ENCODE results near the gene BRAP. TPM values are rescaled to one million over a fixed set of nuclear protein-coding genes. Genes with fewer than 3 reads are reported as not detected.
"Not testable (repeated sequence)": the region's sequence is repeated elsewhere in the genome, so short reads cannot be mapped to it uniquely, and the experiment has no call there.

Gene BRAP
- total RNA-seq, 1 experiment from 2014 or later, result 24.7 TPM

DNA sequence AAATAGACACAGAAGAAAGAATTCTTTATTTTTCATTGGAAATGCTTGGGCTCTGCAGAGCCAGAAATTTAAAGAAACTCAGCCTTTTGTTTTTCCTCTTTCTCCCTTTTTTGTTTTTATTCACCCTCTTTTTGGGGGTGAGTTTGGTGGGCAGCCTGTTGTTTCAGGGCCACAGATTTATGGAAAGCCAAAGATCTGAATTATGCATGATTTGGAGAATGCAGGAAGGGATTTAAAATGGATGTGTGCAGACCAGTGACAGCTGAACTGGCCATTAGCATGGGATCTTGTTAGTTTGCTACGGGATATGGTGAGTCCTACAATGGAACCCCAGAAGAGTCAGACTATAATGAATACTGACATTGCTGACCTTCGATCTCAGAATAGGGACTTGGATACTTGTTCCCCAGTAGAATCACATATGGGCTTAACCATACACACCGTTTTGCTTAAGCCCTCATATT, 79.0 kb downstream of the BRAP start:
- Histone ChIP-seq H3K9ac (ENCODE audit: low read length) (no peak overlapping the region), H3K9me3 (ENCODE audit: low read length) (no peaks in the 10 kb centered on the region), H3K36me3 (ENCODE audit: low read depth, low read length) (no peaks in the 10 kb centered on the region), H3K27ac (ENCODE audit: low read length) (no peak overlapping the region), H3K79me2 (ENCODE audit: low read length) (no peaks in the 10 kb centered on the region), H3F3A (ENCODE audit: low read length, unreplicated experiment) (no peaks in the 10 kb centered on the region), H3K4me2 (ENCODE audit: low read length) (no peak overlapping the region), H3K4me3 (ENCODE audit: low read length) (no peak overlapping the region), H2AFZ (ENCODE audit: low read length) (no peak overlapping the region), H3K9me2 (replicated peaks; ENCODE audit: low read length) (no peaks in the 10 kb centered on the region), H4K20me1 (ENCODE audit: low read length) (no peaks in the 10 kb centered on the region), H3K27me3 (ENCODE audit: low read length) (no peaks in the 10 kb centered on the region), H3K4me1 (ENCODE audit: insufficient read depth, low read length) (no peaks in the 10 kb centered on the region)
- ATAC-seq (no peak), DNase-seq (no peak)
- no peak for TF ChIP-seq EZH2phosphoT487 (IDR thresholded peaks at IDR 0.05; ENCODE audit: borderline replicate concordance, low read length)
- TF ChIP-seq, protein P1, sequence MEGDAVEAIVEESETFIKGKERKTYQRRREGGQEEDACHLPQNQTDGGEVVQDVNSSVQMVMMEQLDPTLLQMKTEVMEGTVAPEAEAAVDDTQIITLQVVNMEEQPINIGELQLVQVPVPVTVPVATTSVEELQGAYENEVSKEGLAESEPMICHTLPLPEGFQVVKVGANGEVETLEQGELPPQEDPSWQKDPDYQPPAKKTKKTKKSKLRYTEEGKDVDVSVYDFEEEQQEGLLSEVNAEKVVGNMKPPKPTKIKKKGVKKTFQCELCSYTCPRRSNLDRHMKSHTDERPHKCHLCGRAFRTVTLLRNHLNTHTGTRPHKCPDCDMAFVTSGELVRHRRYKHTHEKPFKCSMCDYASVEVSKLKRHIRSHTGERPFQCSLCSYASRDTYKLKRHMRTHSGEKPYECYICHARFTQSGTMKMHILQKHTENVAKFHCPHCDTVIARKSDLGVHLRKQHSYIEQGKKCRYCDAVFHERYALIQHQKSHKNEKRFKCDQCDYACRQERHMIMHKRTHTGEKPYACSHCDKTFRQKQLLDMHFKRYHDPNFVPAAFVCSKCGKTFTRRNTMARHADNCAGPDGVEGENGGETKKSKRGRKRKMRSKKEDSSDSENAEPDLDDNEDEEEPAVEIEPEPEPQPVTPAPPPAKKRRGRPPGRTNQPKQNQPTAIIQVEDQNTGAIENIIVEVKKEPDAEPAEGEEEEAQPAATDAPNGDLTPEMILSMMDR (conservative IDR thresholded peaks at IDR 0.05; ENCODE audit: low read depth, low read length), result no peak
- no peak for TF ChIP-seq EZH2 (IDR thresholded peaks at IDR 0.05; ENCODE audit: low read length, unreplicated experiment)
- POLR2A ChIA-PET (ENCODE audit: unreplicated experiment), result interaction anchor here (0.7 kb wide), 1 partner anchor 201 kb away, joined by 4 read pairs; no protein-coding TSS in a partner anchor
- no TSS peak for BruUV-seq (replicated peaks)
- intact Hi-C loops (cut with micrococcal nuclease), result no loop called here
- CTCF ChIA-PET, result no interaction called here

GRCh38 chr12:111605911-111606766, 79.6 kb downstream of the BRAP start:
- ATAC-seq, result no peak
- no peak overlapping the region for H3K9ac ChIP-seq (ENCODE audit: low read length)
- no peak overlapping the region for H3K4me2 ChIP-seq (ENCODE audit: low read length)
- no peaks in the 10 kb centered on the region for H3K27me3 ChIP-seq (ENCODE audit: low read length)
- no peak overlapping the region for H3K27ac ChIP-seq (ENCODE audit: low read length)
- H3K4me3 ChIP-seq (ENCODE audit: low read length), result no peak overlapping the region
- intact Hi-C loops (cut with micrococcal nuclease), result no loop called here
- no peaks in the 10 kb centered on the region for H3K4me1 ChIP-seq (ENCODE audit: insufficient read depth, low read length)
- no peak for DNase-seq
- H2AFZ ChIP-seq (ENCODE audit: low read length), result no peak overlapping the region
- H3K36me3 ChIP-seq (ENCODE audit: low read depth, low read length), result no peaks in the 10 kb centered on the region
- ChIA-PET POLR2A (ENCODE audit: unreplicated experiment) (interaction anchor here (0.7 kb wide), 1 partner anchor 201 kb away, joined by 4 read pairs; no protein-coding TSS in a partner anchor), CTCF (no interaction called here)
- TF ChIP-seq EZH2 (IDR thresholded peaks at IDR 0.05; ENCODE audit: low read length, unreplicated experiment), result no peak
- TF ChIP-seq, protein P1 (conservative IDR thresholded peaks at IDR 0.05; ENCODE audit: low read depth, low read length), result no peak
- no peak for TF ChIP-seq EZH2phosphoT487 (IDR thresholded peaks at IDR 0.05; ENCODE audit: borderline replicate concordance, low read length)
- H3K79me2 ChIP-seq (ENCODE audit: low read length), result no peaks in the 10 kb centered on the region
- no peaks in the 10 kb centered on the region for H4K20me1 ChIP-seq (ENCODE audit: low read length)
- H3F3A ChIP-seq (ENCODE audit: low read length, unreplicated experiment), result no peaks in the 10 kb centered on the region
- no TSS peak for BruUV-seq (replicated peaks)
- no peaks in the 10 kb centered on the region for H3K9me3 ChIP-seq (ENCODE audit: low read length)
- no peaks in the 10 kb centered on the region for H3K9me2 ChIP-seq (replicated peaks; ENCODE audit: low read length)

DNA sequence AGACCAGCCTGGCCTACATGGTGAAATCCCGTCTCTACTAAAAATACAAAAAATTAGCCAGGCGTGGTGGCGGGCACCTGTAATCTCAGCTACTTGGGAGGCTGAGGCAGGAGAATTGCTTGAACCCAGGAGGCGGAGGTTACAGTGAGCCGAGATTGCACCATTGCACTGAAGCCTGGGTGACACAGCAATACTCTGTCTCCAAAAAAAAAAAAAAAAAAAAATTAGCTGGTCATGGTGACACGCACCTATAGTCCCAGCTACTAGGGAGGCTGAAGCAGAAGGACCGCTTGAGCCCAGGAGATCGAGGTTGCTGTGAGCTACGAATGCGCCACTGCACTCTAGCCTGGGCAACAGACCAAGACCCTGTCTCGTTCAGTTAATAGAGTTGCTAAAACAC, 82.9 kb downstream of the BRAP start:
- intact Hi-C loops (cut with micrococcal nuclease); H3K27ac ChIP-seq (ENCODE audit: low read length); H3F3A ChIP-seq (ENCODE audit: low read length, unreplicated experiment); H2AFZ ChIP-seq (ENCODE audit: low read length); H3K36me3 ChIP-seq (ENCODE audit: low read depth, low read length); DNase-seq; ATAC-seq; CTCF ChIA-PET; H3K27me3 ChIP-seq (ENCODE audit: low read length); H3K9me3 ChIP-seq (ENCODE audit: low read length); H3K4me3 ChIP-seq (ENCODE audit: low read length); POLR2A ChIA-PET (ENCODE audit: unreplicated experiment); H3K9ac ChIP-seq (ENCODE audit: low read length); H3K4me2 ChIP-seq (ENCODE audit: low read length); H3K9me2 ChIP-seq (replicated peaks; ENCODE audit: low read length); H4K20me1 ChIP-seq (ENCODE audit: low read length); BruUV-seq (replicated peaks); H3K4me1 ChIP-seq (ENCODE audit: insufficient read depth, low read length): not testable (repeated sequence)
- H3K79me2 ChIP-seq (ENCODE audit: low read length), result peaks cover 21% of the 10 kb centered on the region
